Stimulated activated CD4-positive, alpha-beta T cell treated with anti-CD3 and anti-CD28 coated beads, Interleukin-1b, Interleukin-23, amount 100 ng/mL, for 4 hours (primary cell): ENCODE results near the gene LYRM4.

Experiments used
- DNase-seq, 2 donors: peaks; one replicate each; pipeline ENCODE4 v3.0.0-alpha.2; 2020; ENCODE audit warnings: low read depth in 2 of 2

LYRM4 gene

DNA sequence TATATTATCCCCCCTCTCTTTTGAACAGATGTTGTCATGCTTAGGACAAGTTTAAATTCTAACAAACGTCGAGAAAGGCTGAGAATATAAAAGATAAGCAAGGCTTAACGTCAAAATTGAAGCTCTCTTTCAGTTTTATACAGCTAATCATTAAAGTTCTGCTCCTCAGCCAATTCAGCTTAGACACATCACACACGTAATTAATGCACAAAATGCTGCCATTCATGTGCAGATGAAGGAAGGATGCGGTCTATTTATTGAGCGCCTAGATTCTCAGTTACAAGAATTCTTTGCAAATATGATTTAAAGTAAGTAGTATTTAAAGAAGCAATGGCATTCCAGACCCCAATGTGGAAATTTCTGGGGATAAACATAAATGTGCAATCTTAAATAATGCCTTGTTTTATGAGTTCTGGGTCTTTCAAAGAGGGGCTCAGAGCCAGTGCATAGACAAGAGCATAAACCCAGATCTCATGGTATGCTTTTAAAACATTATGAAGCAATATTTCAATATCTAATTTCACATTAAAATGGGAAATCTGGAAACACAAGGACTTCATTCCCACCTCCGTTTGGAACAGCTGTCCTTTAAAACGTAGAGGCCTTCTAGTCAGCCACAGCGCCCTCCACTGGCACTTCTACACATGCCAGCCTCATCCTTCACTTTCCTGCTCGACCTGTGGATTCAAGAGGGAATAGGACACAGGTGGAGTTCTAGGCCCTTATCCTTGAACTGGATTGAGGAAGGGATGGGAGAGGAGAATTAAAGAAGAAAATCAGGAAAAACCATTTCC is 85.8 kb downstream of the LYRM4 start:
- DNase-seq = no peak

DNA sequence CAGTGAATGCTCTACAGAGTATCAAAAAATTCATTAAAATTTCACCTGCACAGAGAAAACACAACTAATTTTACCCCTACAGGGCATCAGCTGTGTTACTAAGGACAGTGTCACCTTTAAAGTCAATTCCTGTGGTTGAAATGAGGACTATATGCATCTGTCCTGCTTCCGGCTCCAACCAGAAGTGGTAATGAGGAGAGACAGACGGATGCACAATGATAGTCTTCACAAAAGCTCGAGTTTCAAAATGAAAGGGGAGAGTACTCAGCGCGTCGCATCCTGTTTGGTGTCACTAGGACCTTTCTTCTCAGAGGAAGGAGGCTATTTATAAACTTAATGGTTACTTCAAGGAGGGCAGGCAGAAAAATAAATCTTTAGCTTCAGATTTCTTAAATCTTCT is 86.5 kb downstream of the LYRM4 start:
- peak in 1 of 2 donors; percentile 9 for DNase-seq

DNA sequence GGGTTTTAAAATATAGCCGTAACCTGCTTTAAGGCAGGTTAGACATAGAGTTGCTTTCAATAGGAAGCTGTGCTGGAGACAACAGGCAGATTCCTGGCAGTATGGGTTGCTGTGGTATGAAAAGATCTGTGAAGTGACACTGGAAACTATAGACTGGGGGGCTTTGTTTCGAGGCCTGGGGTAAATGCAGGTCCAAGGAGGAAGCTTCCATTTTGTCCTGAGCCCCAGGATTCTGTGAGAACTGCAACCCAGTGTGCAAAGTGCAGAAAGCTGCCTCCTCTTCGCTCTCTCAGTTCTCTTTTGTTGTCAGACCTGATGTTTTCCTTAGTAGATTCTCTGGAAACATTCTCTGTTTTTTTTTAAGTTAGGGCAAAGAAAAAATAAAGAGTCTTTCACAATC is 86.9 kb downstream of the LYRM4 start:
- DNase-seq = no peak

DNA sequence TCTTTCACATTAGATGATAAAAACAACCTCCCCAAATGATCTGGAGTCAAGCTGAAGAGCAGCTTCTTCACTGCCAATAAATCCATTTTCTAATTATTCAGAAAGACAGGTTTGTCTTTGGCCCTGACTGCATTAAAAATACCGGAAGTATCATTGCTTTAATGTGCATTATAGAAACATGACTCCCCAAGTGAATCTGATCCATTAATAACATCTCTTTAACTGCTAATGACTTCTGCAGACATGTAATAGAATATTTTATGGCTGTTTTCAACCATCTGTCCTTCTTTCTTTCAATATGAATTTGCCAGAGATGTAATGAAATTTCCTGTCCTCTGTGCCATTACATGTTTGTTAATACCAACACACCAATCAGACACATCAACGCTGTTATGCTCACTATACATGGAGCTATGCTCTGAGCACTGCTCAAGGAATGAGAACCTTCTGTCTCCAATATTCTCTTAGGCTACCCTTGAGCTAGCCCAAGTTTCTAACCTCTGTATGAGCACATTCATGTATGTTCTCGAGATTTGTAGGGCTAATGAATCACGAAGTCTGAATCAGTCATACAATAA is 87.8 kb downstream of the LYRM4 start:
- no peak for DNase-seq

DNA sequence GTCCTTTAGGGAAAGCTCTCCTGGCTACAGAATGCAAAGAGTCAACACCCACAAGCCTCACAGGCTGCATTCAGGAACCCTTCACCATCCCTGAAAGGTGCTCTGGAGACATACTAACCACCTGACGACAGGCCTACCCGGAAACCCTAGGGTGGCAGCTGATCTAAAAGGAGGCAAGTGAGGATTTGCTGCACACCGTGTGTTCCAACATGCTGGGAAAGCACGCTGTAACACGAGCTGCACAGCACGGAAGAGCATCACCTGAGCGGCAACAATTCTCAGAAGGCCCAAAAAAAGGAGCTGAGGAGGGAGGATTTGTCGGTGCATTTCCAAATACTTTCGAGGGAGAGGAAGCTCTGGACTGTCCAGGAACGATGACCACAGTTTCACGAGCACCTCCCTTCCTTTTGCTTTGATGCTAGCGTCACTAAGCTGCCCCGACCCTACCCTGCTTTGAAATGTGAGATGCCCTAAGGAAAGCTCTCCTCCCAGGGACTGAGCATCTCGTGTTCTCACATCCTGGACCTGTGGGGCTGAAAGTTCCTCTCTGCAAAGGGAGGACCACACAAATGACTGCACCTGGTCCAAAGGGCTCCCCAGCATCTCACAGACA is 88.6 kb downstream of the LYRM4 start:
- DNase-seq = no peak

DNA sequence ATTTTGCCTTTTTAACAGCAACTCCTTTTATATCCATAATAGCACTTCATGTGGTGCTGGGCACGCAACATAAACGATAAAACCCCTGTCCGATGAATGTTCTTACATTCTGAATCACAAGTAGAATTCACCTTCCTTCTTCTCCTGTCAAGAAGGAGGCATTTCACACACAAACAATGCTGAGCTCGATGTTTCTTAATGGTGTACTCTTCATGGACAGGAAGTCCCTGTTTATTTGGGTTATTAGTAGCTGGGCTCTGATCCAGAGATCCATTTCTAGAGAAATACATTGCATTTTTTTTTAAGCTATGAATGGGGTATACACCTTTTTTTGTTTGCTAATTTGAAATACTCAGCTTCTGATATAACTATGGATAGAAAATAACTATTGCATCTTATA is 93.2 kb downstream of the LYRM4 start:
- no peak for DNase-seq

DNA sequence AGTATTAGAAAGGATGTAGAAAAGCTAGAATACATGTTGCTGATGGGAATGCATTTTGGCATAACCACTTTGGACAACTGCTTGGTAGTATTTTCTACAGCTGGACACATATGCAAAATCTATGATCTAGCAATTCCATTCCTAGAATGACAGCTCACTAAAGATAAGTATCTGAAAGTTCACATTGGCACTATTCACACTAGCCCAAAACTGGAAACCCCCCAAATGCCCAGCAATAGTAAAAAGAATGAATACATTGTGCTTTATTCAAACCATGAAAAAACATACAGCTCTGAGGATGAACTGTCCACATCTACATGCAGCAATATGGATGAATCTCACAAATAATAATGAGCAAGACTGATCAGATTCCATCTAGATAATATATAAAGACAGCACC is 96.7 kb downstream of the LYRM4 start:
- DNase-seq = no peak

DNA sequence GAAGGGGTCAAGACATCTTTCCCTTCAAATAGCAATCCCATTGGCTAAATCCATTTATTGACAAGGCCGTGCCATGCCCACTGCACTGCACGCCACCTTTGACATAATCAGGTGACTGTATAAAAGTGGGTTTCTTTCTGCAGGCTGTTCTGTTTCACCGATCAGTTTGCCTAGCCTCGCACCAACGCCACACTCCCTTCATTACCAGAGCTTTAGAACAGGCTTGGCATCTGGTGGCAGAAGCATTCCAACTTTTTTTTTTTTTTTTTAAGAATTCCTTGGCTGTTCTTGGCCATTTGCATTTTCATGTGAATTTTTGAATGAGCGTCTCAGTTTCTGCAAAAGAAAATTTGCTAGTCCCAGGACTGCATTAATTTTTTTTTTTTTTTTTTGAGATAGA is 97.5 kb downstream of the LYRM4 start:
- no peak for DNase-seq

DNA sequence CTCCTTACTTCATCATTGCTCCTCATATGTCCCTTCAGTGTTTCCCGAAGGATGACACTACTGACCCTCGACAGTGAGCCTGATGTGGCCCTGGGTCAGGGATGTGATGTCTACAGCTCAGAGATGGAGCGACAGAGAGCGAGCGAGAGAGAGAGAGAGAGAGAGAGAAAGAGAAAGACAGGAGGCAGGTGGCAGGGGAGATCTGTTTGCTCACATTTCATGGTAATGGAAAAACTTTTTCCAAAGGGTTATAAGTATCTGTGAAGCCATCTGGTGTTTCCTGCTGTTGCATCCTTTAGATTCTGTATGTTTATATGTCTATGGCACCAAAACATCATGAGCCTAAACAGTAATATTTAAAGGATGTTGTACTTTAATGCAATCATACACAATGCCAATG is 98.4 kb downstream of the LYRM4 start:
- no peak for DNase-seq

DNA sequence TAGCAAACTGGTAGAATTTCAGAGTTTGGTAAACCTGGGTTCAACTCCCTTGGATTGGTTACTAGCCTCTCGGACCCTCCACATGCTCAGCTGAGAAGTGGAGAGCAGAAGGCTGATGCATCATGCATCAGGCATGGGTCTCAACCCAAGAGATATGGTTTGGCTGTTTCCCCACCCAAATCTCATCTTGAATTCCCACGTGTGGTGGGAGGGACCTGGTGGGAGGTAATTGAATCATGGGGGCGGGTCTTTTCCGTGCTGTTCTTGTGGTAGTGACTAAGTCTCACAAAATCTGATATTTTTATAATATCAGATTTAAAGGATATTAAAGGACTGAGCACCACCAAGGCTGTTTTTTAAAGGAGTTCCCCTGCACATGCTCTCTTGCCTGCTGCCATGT is 100.5 kb downstream of the LYRM4 start:
- no peak for DNase-seq

DNA sequence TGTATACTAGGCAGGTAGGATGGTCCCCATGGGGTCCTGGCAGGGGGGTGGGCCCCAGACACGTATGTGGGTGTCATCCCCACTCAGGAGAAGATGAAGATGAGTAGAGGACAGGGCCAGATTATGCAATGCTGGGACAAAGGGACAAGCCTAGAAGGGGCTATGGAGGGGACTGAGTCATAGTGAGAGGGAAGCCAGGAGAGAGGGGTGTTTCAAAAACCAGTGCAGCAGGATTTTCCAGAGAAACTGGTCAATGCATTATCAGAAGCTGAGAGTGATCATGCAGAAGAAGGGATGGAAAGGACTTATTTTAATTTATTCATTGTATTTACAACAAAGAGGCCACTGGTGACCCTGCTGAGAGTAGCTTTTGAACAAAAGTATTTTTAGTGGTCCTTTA is 101.6 kb downstream of the LYRM4 start:
- no peak for DNase-seq

DNA sequence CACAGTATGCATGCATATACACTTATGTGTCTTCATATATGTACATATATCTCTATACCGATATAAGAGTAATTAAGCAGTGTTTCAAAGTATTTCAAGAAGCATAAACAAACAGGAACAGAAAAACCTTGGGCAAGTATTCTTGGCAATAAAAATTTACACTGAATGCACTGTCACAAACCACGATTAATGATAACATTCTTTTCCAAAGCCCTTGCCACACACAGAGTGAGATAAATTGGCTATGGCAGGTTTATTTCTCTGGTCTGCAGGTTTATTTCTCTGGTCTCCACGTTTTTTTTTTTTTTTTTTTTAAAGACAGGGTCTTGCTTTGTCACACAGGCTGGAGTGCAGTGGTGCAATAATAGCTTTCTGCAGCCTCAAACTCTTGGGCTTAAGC is 102.6 kb downstream of the LYRM4 start:
- no peak for DNase-seq

DNA sequence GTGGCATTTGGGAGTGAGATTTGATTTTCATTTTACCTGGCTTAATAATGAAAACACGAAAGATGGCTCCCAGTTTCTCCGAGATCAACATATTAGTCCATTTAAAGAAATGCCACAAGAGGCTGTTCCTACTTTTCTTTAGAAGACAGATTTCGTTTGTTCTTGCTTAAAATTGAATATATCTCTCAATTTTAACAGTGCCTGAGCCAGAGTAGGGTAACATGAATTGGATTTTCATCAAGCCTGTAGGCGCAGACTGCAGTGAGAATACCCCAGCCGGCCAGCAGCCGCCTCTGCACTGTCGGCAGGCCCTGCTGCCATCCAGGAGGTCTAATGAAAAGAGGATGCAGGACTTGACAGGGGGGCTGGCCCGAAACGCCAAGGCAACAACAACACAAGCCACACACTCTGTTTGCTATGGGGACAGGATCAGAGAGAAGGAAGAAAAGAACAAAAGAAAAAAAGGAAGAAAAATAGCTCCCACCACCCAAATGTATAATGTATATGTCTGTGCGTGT is 103.1 kb downstream of the LYRM4 start:
- no peak for DNase-seq

DNA sequence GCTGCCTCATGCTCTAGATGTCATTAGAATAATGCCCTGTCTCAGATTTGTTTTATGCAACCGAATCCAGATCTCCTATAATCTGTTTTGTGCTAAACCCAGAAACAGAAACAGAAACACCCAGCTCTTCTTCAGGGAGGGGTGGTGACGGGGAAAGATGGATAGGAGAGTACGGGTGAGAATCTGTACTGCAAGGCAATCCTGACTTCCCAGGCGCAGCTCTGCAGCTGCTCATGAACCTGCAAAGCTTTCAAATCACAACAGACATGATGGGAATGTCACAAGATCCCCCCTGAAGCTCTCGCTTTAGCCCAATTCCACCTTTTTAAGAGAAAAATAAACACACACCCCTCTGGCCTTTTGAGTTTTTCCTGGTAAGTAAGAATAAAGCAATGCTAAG is 104.1 kb downstream of the LYRM4 start:
- no peak for DNase-seq

DNA sequence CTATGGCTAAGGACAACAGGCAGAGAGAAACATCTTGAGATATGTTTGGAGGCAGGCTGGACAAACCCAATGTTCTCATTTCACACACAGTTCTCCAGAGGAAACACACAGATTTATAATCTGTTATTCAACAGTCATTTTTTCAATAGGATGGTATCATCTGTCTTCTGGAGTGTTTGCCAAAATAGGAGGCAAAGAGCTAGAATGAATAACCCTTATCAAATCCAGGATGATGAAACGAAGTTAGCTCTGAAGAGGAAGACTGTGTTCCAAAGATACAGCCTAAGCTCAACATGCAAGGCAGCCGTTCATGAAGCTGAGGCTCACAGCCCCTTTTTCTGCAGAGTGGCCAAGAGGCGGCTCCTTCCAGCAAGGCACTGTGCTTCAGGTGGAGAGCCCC is 104.8 kb downstream of the LYRM4 start:
- DNase-seq = no peak

DNA sequence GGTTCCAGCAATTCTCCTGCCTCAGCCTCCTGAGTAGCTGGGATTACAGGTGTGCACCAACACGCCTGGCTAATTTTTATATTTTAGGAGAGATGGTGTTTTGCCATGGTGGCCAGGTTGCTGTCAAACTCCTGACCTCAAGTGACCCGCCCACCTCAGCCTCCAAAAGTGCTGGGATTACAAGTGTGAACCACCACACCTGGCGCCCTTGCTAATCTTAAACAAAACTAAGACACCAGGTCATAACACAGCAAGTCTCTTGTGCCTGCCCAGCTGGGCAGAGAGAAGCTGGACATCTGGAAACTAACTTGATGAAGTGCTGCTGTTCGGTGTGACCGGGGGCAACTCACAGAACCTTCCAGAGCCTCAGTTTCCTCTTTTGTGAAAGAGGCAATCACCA is 107.6 kb downstream of the LYRM4 start:
- no peak for DNase-seq

DNA sequence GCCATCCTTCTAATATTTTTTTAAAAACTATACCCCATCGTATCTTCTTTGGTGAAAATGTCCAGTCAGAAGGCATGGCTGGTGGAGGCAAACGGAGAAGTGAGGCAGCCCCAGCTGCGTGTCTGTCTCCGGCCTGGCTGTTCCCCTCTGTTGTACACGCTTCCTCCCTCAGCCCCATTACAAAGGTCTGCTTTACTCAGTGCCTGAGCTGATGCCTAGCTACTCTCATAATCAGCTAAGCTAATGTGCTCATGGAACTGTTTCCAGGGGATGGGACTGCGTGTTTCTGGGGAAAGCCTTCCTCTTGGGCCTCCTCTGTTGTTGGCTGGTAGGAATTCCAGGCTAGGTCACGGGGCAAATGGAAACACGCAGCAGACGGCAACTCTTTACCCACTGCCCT is 108.3 kb downstream of the LYRM4 start:
- no peak for DNase-seq

DNA sequence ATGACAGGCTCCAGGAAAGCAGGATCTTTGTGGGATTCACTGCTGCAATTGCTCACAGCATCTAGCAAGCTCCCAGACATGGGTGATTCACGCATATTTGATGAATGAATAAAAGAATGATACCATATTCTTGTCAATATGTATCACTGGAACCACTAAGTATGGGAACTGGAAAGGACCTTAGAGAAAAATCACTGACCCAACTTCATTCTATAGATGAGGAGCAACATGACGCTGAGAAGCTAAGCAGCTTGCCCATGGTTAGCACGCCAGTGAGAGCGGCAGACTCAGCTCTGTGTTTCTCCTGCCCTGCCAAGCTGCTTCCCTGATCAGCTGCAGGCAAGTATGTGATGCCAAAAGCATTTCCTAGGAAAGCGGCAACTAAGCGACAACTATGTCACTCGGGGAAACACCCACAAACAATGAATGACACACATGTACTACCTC is 108.8 kb downstream of the LYRM4 start:
- no peak for DNase-seq

DNA sequence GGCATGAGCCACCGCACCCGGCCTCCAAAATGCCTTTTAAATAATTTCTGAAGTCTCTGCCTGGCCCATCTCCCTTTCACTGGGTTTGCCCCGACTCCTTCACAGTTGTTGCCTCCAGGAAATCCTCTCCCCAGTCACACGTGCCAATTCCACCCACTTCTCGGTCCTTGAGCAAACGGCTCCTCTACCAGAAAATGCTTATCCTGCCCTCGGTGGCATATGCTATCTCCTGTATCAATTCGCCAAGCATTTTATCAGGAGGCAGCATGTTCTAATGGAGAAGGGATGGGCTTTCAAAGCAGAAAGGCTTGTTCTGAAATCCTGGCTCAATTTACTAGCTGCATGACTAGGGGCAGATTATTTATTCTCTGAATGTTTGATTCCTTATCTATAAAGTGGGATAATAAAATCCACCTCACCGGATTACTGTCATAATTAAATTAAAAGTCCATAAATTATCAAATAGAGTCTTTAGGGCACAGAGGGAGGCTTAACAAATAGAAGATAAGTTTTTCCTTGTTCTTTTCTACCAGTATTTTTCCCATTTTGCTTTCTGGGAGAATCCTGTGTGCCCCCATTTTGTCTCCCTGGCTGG is 109.3 kb downstream of the LYRM4 start:
- DNase-seq = no peak

DNA sequence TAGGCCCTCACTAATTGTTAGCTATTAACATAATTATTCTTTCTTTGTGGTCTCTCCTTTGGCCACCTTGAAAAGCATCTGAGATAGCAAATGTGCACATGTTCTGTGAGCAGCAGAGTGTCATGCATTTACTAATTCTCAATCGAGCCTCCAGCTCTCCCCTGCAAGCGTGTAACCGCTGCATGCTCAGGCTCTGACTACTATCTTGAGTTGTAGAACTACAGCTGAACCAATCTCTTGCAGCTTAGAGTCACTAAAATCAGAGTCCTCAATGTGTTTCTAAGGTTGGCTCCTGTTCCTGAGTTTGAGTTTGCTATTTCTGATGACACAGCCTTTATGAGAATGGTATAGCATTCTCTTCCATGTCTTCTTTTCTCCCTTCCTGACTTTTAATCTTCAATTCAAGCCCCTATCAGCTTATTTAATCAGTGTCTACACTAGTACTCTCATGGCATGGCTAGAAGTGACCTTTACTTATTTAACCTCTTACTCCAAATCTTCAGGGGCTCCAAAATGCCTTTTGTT is 110.1 kb downstream of the LYRM4 start:
- DNase-seq = no peak

DNA sequence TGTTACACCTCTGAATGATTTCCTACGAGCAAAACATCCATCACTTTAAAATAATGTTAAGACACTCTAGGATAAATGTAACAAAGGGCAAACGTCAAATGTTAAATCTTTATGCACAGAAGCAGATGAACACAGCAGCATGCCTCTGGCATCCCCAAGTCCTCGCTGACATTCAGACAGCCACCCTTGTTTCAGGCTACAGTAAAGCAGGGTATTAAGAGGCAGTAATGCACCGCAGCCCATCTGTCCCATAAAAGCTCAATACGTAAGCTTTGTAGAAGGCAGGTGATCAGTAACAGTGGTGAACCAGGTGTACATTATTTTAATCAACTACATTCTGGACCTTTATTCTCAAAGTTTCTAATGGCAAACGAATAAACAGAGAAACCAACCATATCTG is 110.9 kb downstream of the LYRM4 start:
- no peak for DNase-seq

DNA sequence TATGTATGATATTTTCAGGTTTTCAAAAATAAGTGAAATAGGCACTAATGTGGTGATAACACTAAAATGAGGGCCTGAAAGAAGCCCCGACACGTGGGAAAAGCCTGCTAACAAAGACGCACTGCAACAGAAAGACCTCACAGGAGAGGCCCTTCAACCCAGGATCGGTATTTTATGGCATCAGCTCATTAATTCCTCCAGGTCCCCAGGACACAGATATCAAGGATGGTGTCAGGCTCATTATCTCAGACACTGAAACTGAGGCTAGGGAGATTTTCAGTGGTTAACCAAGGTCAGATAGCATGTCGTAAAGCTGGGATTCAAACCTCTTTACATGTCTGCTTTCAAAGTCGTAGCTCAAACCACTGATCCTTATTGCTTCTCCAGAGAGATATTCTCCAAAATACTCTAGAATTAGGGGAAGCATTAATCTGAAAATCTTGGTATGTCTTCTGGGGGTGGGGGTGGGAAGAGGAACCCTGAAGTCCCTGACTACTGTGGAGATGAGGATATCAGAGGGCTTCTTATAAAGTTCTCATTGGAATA is 111.5 kb downstream of the LYRM4 start:
- no peak for DNase-seq
